Neural cell (in vitro differentiated cells): ENCODE results near the gene LNPEP. TPM values are rescaled to one million over a fixed set of nuclear protein-coding genes. Genes with fewer than 3 reads are reported as not detected.

Source experiments
- H2AFZ ChIP-seq: fragments of 200-600, 300-800 bp; sonication (generic), shearing (Covaris generic); 2 replicates; pipeline ENCODE4 v1.6.0; 2014; ENCODE audit warnings: low read depth, mild to moderate bottlenecking, antibody characterized with exemption, low read length, moderate library complexity
- H3F3A ChIP-seq: fragments of 200-600 bp; shearing (Covaris generic); 2 replicates; pipeline ENCODE4 v1.6.1; 2016; ENCODE audit warnings: mild to moderate bottlenecking, moderate library complexity, mixed read lengths, antibody characterized with exemption, low read length; ENCODE audit not compliant: insufficient read depth, poor library complexity, severe bottlenecking
- H3K27ac ChIP-seq: fragments of 200-600, 300-800 bp; sonication (generic), shearing (Covaris generic); 2 replicates; pipeline ENCODE4 v1.5.1; 2014; ENCODE audit warnings: mild to moderate bottlenecking, low read length, moderate library complexity
- H3K27me3 ChIP-seq: fragments of 300-800, 200-600 bp; sonication (generic), shearing (Covaris generic); 2 replicates; pipeline ENCODE4 v1.6.0; 2014; ENCODE audit warnings: mild to moderate bottlenecking, low read depth, low read length, moderate library complexity; ENCODE audit not compliant: insufficient read depth
- H3K36me3 ChIP-seq: fragments of 300-800, 200-600 bp; sonication (generic), shearing (Covaris generic); 2 replicates; pipeline ENCODE4 v1.5.1; 2014; ENCODE audit warnings: mild to moderate bottlenecking, antibody characterized with exemption, low read length, moderate library complexity; ENCODE audit not compliant: insufficient read depth
- H3K4me2 ChIP-seq: fragments of 300-800, 200-600 bp; sonication (generic), shearing (Covaris generic); 2 replicates; pipeline ENCODE4 v1.6.0; 2014; ENCODE audit warnings: mild to moderate bottlenecking, low read length
- H3K4me3 ChIP-seq: fragments of 300-800, 200-600 bp; sonication (generic), shearing (Covaris generic); 2 replicates; pipeline ENCODE4 v1.5.1; 2014; ENCODE audit warnings: mild to moderate bottlenecking, low read length, moderate library complexity
- H3K79me2 ChIP-seq: fragments of 200-600 bp; shearing (Covaris generic); replicated peaks from 2 replicates; pipeline ENCODE4 v1.6.0; 2014; ENCODE audit warnings: mild to moderate bottlenecking, low read length, moderate library complexity; ENCODE audit not compliant: insufficient read depth
- H3K9ac ChIP-seq: fragments of 300-800, 200-600 bp; sonication (generic), shearing (Covaris generic); 2 replicates; pipeline ENCODE4 v1.6.1; 2016; ENCODE audit warnings: mild to moderate bottlenecking, low read length, mixed read lengths
- H3K9me2 ChIP-seq: fragments of 200-600 bp; shearing (Covaris generic); 2 replicates; pipeline ENCODE4 v1.6.1; 2016; ENCODE audit warnings: mild to moderate bottlenecking, low read length, mixed read lengths; ENCODE audit not compliant: insufficient read depth
- H3K9me3 ChIP-seq: fragments of 200-600, 300-800 bp; sonication (generic), shearing (Covaris generic); 2 replicates; pipeline ENCODE4 v1.6.1; 2016; ENCODE audit warnings: mild to moderate bottlenecking, mixed run types, low read length, moderate library complexity, mixed read lengths
- H4K20me1 ChIP-seq: fragments of 200-600 bp; shearing (Covaris generic); 2 replicates; pipeline ENCODE4 v1.6.1; 2016; ENCODE audit warnings: mild to moderate bottlenecking, mixed run types; ENCODE audit not compliant: insufficient read depth
- EP300 ChIP-seq: fragments of 450-650 bp; conservative IDR thresholded peaks from 2 replicates; pipeline ENCODE4 v1.6.1; 2014; ENCODE audit warnings: antibody characterized with exemption, mild to moderate bottlenecking, moderate library complexity; ENCODE audit not compliant: poor library complexity, severe bottlenecking
- EZH2 ChIP-seq: fragments of 200-600, 300-800 bp; shearing (Covaris generic), sonication (generic); IDR thresholded peaks from 2 replicates; pipeline ENCODE4 v1.6.1; 2014; ENCODE audit warnings: antibody characterized with exemption, low read length, borderline replicate concordance, mild to moderate bottlenecking; ENCODE audit not compliant: insufficient read depth, poor library complexity, severe bottlenecking
- MXI1 ChIP-seq: fragments of 450-650 bp; conservative IDR thresholded peaks from 2 replicates; pipeline ENCODE4 v1.6.1; 2014; ENCODE audit warnings: antibody characterized with exemption, mild to moderate bottlenecking; ENCODE audit not compliant: poor library complexity, severe bottlenecking
- POLR2AphosphoS5 ChIP-seq: IDR thresholded peaks from 2 replicates; pipeline ENCODE4 v1.6.1; 2012
- RAD21 ChIP-seq: fragments of 450-650 bp; conservative IDR thresholded peaks from 2 replicates; pipeline ENCODE4 v1.6.1; 2014; ENCODE audit warnings: antibody characterized with exemption, mild to moderate bottlenecking, moderate library complexity
- SMC3 ChIP-seq: fragments of 450-650 bp; conservative IDR thresholded peaks from 2 replicates; pipeline ENCODE4 v1.6.1; 2014; ENCODE audit warnings: antibody characterized with exemption, mild to moderate bottlenecking, moderate library complexity; ENCODE audit not compliant: poor library complexity
- TAF1 ChIP-seq: IDR thresholded peaks from 2 replicates; pipeline ENCODE4 v1.6.1; 2012; ENCODE audit warnings: low read depth
- polyA plus RNA-seq: library from polyadenylated mRNA; depleted of rRNA; stranded (reverse); fragments of >200 nt; gene quantifications from 2 replicates; pipeline ENCODE4 v1.2.3, GENCODE V29; 2014
- TF ChIP-seq, protein P1 (sequence below): IDR thresholded peaks from 2 replicates; pipeline ENCODE4 v1.6.1; 2012; ENCODE audit warnings: borderline replicate concordance
- TF ChIP-seq, protein P2 (sequence below): fragments of 450-650 bp; IDR thresholded peaks from 2 replicates; pipeline ENCODE4 v1.5.1; 2014; ENCODE audit warnings: antibody characterized with exemption, mild to moderate bottlenecking, moderate library complexity; ENCODE audit not compliant: poor library complexity, severe bottlenecking

LNPEP gene
- polyA plus RNA-seq, 1 donor from 2014 or later: 25.6 TPM

DNA sequence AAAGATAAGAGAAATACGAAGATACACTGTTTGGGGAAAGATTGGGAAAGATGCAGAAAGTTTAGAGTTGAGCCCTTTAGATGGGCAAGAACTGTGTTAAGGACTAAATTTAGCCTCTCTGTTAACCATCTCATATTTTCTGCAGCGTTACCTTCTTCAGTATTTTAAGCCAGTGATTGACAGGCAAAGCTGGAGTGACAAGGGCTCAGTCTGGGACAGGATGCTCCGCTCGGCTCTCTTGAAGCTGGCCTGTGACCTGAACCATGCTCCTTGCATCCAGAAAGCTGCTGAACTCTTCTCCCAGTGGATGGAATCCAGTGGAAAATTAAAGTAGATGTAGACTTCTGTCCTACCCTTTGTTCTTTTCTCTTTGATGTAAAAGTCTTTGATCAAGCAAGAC lies 26.4 kb upstream of the LNPEP start:
- Histone ChIP-seq H2AFZ (no peak overlapping the region), H3K9ac (no peak overlapping the region), H4K20me1 (no peaks in the 10 kb centered on the region), H3K4me2 (no peak overlapping the region), H3K36me3 (no peaks in the 10 kb centered on the region), H3K9me2 (no peaks in the 10 kb centered on the region), H3K79me2 (no peaks in the 10 kb centered on the region), H3K27me3 (no peaks in the 10 kb centered on the region), H3K4me3 (no peak overlapping the region), H3K27ac (no peak overlapping the region), H3F3A (no peaks in the 10 kb centered on the region), H3K9me3 (no peaks in the 10 kb centered on the region)
- TF ChIP-seq RAD21: no peak
- TF ChIP-seq, protein P1, sequence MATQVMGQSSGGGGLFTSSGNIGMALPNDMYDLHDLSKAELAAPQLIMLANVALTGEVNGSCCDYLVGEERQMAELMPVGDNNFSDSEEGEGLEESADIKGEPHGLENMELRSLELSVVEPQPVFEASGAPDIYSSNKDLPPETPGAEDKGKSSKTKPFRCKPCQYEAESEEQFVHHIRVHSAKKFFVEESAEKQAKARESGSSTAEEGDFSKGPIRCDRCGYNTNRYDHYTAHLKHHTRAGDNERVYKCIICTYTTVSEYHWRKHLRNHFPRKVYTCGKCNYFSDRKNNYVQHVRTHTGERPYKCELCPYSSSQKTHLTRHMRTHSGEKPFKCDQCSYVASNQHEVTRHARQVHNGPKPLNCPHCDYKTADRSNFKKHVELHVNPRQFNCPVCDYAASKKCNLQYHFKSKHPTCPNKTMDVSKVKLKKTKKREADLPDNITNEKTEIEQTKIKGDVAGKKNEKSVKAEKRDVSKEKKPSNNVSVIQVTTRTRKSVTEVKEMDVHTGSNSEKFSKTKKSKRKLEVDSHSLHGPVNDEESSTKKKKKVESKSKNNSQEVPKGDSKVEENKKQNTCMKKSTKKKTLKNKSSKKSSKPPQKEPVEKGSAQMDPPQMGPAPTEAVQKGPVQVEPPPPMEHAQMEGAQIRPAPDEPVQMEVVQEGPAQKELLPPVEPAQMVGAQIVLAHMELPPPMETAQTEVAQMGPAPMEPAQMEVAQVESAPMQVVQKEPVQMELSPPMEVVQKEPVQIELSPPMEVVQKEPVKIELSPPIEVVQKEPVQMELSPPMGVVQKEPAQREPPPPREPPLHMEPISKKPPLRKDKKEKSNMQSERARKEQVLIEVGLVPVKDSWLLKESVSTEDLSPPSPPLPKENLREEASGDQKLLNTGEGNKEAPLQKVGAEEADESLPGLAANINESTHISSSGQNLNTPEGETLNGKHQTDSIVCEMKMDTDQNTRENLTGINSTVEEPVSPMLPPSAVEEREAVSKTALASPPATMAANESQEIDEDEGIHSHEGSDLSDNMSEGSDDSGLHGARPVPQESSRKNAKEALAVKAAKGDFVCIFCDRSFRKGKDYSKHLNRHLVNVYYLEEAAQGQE: no peak
- no peak for TF ChIP-seq POLR2AphosphoS5
- no peak for TF ChIP-seq MXI1
- TF ChIP-seq SMC3: no peak
- no peak for TF ChIP-seq EP300
- TF ChIP-seq, protein P2, sequence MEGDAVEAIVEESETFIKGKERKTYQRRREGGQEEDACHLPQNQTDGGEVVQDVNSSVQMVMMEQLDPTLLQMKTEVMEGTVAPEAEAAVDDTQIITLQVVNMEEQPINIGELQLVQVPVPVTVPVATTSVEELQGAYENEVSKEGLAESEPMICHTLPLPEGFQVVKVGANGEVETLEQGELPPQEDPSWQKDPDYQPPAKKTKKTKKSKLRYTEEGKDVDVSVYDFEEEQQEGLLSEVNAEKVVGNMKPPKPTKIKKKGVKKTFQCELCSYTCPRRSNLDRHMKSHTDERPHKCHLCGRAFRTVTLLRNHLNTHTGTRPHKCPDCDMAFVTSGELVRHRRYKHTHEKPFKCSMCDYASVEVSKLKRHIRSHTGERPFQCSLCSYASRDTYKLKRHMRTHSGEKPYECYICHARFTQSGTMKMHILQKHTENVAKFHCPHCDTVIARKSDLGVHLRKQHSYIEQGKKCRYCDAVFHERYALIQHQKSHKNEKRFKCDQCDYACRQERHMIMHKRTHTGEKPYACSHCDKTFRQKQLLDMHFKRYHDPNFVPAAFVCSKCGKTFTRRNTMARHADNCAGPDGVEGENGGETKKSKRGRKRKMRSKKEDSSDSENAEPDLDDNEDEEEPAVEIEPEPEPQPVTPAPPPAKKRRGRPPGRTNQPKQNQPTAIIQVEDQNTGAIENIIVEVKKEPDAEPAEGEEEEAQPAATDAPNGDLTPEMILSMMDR: no peak
- no peak for TF ChIP-seq EZH2
- no peak for TF ChIP-seq TAF1

DNA sequence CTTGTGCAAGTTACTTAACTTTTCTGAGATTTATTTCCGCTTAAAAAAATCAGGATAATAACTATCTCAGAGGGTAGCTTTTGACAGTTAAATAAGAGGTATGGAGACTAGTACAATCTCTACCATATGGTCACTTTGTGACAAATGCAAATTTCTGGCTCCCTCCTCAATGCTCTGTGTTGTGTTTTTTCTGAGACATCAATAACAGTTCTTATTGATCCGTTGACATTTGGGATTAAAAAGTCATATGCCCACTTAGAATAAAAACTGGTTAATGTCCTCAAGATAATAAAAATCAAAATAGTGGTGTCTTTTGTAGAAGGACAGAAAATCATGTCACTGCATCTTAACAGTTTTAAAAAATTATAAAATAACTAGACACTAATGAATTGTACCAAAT lies 24.7 kb upstream of the LNPEP start:
- H3K4me3 ChIP-seq: no peak overlapping the region
- no peaks in the 10 kb centered on the region for H3K36me3 ChIP-seq
- H2AFZ ChIP-seq: no peak overlapping the region
- no peaks in the 10 kb centered on the region for H3F3A ChIP-seq
- no peaks in the 10 kb centered on the region for H4K20me1 ChIP-seq
- H3K27me3 ChIP-seq: no peaks in the 10 kb centered on the region
- TF ChIP-seq POLR2AphosphoS5 (no peak), TAF1 (no peak), SMC3 (no peak), EP300 (no peak), MXI1 (no peak), RAD21 (no peak), EZH2 (no peak)
- TF ChIP-seq, protein P1: no peak
- TF ChIP-seq, protein P2: no peak
- H3K9me2 ChIP-seq: no peaks in the 10 kb centered on the region
- H3K9me3 ChIP-seq: no peaks in the 10 kb centered on the region
- H3K4me2 ChIP-seq: no peak overlapping the region
- H3K9ac ChIP-seq: no peak overlapping the region
- no peaks in the 10 kb centered on the region for H3K79me2 ChIP-seq
- no peak overlapping the region for H3K27ac ChIP-seq
